Vagina (tissue), 2 donors: ENCODE data around the gene RASGRP2.

Experiments
- POLR2A ChIP-seq, 2 donors: fragments of 450-650 bp; IDR thresholded peaks; one replicate each; pipeline ENCODE4 v1.6.1; 2017; ENCODE audit warnings: antibody characterized with exemption in 2 of 2, mild to moderate bottlenecking in 2 of 2, moderate library complexity in 2 of 2
- POLR2AphosphoS5 ChIP-seq, 2 donors: sonication (generic); formaldehyde crosslinking; IDR thresholded peaks; one replicate each; pipeline ENCODE4 v1.9.0; 2017; ENCODE audit warnings: antibody characterized with exemption in 2 of 2, mild to moderate bottlenecking in 2 of 2, low read depth in 1 of 2; ENCODE audit not compliant: insufficient read depth in 1 of 2
- TF ChIP-seq, protein P1 (sequence below), 3 experiments: fragments of 450-650 bp in 2 of 3; fragments of 200-600 bp in 1 of 3; sonication (generic) in 1 of 3; IDR thresholded peaks; one replicate each; pipeline ENCODE4 v1.5.1; 2017 to 2019; ENCODE audit warnings: antibody characterized with exemption in 3 of 3, mild to moderate bottlenecking in 2 of 3, moderate library complexity in 2 of 3

DNA sequence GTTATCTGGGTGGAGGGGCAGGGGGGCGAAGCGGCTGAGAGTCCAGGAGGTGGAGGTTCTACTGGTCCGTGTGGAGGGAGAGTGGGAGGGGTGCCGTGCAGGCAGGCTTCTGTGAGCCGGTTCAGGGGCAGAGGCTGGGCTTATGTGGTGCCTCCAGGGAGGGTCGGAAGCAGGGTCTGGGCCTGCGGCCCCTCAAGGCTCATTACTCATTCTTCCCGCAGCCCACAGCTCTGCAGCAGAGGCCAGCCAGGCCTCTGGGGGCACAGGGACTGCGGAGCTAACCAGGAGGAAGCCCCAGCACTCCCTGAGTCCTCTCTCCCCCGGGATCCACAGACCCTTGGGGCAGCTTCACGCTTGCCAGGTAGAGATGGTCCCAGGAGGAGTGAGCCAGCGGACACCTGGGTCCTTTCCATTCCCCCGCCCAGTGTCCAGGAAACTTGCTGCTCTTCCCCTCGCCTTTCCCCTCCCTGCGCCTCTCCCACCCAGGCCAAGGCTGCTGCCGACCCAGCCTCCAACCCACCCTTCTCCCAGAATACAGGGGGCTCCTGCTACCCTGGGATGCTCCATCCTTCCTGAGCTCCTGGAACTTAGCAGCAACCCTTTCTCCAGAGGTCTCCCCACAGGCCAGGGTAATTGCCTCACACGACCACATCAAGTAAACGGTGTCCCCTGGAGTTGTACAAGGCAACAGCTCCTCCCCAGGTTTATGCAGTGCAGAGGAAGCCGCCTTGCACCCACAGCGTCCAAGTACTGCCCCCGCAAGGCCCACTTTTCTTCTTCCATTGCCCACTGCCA lies 27.3 kb downstream of the RASGRP2 start:
- TF ChIP-seq, protein P1, sequence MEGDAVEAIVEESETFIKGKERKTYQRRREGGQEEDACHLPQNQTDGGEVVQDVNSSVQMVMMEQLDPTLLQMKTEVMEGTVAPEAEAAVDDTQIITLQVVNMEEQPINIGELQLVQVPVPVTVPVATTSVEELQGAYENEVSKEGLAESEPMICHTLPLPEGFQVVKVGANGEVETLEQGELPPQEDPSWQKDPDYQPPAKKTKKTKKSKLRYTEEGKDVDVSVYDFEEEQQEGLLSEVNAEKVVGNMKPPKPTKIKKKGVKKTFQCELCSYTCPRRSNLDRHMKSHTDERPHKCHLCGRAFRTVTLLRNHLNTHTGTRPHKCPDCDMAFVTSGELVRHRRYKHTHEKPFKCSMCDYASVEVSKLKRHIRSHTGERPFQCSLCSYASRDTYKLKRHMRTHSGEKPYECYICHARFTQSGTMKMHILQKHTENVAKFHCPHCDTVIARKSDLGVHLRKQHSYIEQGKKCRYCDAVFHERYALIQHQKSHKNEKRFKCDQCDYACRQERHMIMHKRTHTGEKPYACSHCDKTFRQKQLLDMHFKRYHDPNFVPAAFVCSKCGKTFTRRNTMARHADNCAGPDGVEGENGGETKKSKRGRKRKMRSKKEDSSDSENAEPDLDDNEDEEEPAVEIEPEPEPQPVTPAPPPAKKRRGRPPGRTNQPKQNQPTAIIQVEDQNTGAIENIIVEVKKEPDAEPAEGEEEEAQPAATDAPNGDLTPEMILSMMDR (IDR thresholded peaks at IDR 0.05) = no peak
- TF ChIP-seq POLR2AphosphoS5 (IDR thresholded peaks at IDR 0.05; ENCODE audit: insufficient read depth in 1 of 2, low read depth in 1 of 2) (no peak), POLR2A (IDR thresholded peaks at IDR 0.05) (no peak)
